Upper lobe of right lung (tissue), 1 donor: ENCODE measurements around the gene TTLL11. TPM values are rescaled to one million over a fixed set of nuclear protein-coding genes. Genes with fewer than 3 reads are reported as not detected.
A peak's percentile ranks its signal among the peaks of the same experiment; 100 is the strongest.
"Not testable (repeated sequence)": the region's sequence is repeated elsewhere in the genome, so short reads cannot be mapped to it uniquely, and the experiment has no call there.

ENCODE experiments used
- ATAC-seq: fragments of 200-7000 bp; cut with Tn5 transposase; one replicate; pipeline ENCODE4 v1.9.1; 2020; ENCODE audit warnings: mild to moderate bottlenecking, moderate library complexity
- DNase-seq: peaks from one replicate; pipeline ENCODE4 v3.0.0-alpha.2; 2020
- H3K27ac ChIP-seq: fragments of 200-600 bp; one replicate; pipeline ENCODE4 v1.8.0; 2022
- H3K27me3 ChIP-seq: fragments of 200-600 bp; one replicate; pipeline ENCODE4 v1.8.0; 2022; ENCODE audit warnings: mild to moderate bottlenecking
- H3K36me3 ChIP-seq: fragments of 200-600 bp; one replicate; pipeline ENCODE4 v1.8.0; 2022
- H3K4me1 ChIP-seq: fragments of 200-600 bp; one replicate; pipeline ENCODE4 v1.8.0; 2022
- H3K4me3 ChIP-seq: fragments of 200-600 bp; one replicate; pipeline ENCODE4 v1.8.0; 2022; ENCODE audit warnings: mild to moderate bottlenecking
- H3K9me3 ChIP-seq: fragments of 200-600 bp; one replicate; pipeline ENCODE4 v1.8.0; 2022
- CTCF ChIP-seq: fragments of 200-600 bp; IDR thresholded peaks from one replicate; pipeline ENCODE4 v1.8.0; 2022; ENCODE audit warnings: antibody characterized with exemption
- intact Hi-C: fragments of 100-400 bp; cut with DNase I; formaldehyde crosslinking; loops from one replicate; pipeline ENCODE4 v1.11.0; 2022
- total RNA-seq: library from RNA; stranded (reverse); fragmentation: NEBNext Ultra II Directional; extraction: Animal tissue kit (Norgen Biotek cat#: 25700); gene quantifications from one replicate; pipeline ENCODE4 v1.2.1, GENCODE V29; 2021
- donor health status: DM: no; HTN: yes; CAD: no; lungs with severe emphysema.

The TTLL11 gene
- total RNA-seq, 1 donor from 2014 or later: 10.7 TPM

- no peaks in the 10 kb centered on the region for H3K27me3 ChIP-seq
- no peaks in the 10 kb centered on the region for H3K36me3 ChIP-seq
- TF ChIP-seq CTCF: no peak
- DNase-seq (no peak), ATAC-seq (no peak)
- intact Hi-C loops: no loop called here
- peaks cover 7% of the 10 kb centered on the region for H3K4me1 ChIP-seq
- H3K4me3 ChIP-seq: no peak overlapping the region
- H3K27ac ChIP-seq: no peak overlapping the region
- peaks cover 7% of the 10 kb centered on the region for H3K9me3 ChIP-seq
These were observed 17.7 kb downstream of the TTLL11 start for GRCh38 chr9:122075135-122076030.

- Histone ChIP-seq H3K27me3 (no peaks in the 10 kb centered on the region), H3K27ac (no peak overlapping the region), H3K4me3 (no peak overlapping the region), H3K9me3 (no peaks in the 10 kb centered on the region), H3K4me1 (peaks cover 7% of the 10 kb centered on the region), H3K36me3 (no peaks in the 10 kb centered on the region)
- no peak for TF ChIP-seq CTCF
- DNase-seq (no peak), ATAC-seq (no peak)
- intact Hi-C loops: no loop called here
These were observed 21.4 kb downstream of the TTLL11 start for GRCh38 chr9:122071715-122072114.

GRCh38 chr9:122070728-122071515, 22.2 kb downstream of the TTLL11 start:
- Histone ChIP-seq H3K9me3 (no peaks in the 10 kb centered on the region), H3K27me3 (no peaks in the 10 kb centered on the region), H3K36me3 (no peaks in the 10 kb centered on the region), H3K4me1 (peaks cover 6% of the 10 kb centered on the region), H3K27ac (no peak overlapping the region), H3K4me3 (no peak overlapping the region)
- no peak for TF ChIP-seq CTCF
- intact Hi-C loops: no loop called here
- no peak for ATAC-seq
- no peak for DNase-seq

- H3K4me1 ChIP-seq, H3K4me3 ChIP-seq, H3K36me3 ChIP-seq, DNase-seq, ATAC-seq, H3K27me3 ChIP-seq, H3K27ac ChIP-seq, intact Hi-C loops, H3K9me3 ChIP-seq: not testable (repeated sequence)
These were observed 26.4 kb downstream of the TTLL11 start for GRCh38 chr9:122066680-122067079.

- TF ChIP-seq CTCF: no peak
- intact Hi-C loops: no loop called here
- Histone ChIP-seq H3K27ac (no peak overlapping the region), H3K9me3 (no peaks in the 10 kb centered on the region), H3K27me3 (no peaks in the 10 kb centered on the region), H3K4me3 (no peak overlapping the region), H3K36me3 (no peaks in the 10 kb centered on the region), H3K4me1 (no peaks in the 10 kb centered on the region)
- DNase-seq: no peak
- peak; percentile 74 for ATAC-seq
These were observed 27.0 kb downstream of the TTLL11 start for GRCh38 chr9:122065923-122066629.
